ENCODE data around the gene CYSRT1.

The CYSRT1 gene

GRCh38 chr9:137268538-137269201 lies 43.7 kb downstream of the CYSRT1 start:
- no peak for DNase-seq (ENCODE audit: low spot score)

- DNase-seq (ENCODE audit: low spot score) = no peak
Measured at GRCh38 chr9:137269231-137269772, 44.3 kb downstream of the CYSRT1 start.

- DNase-seq (ENCODE audit: low spot score) = no peak
Measured at GRCh38 chr9:137270929-137271695, 46.1 kb downstream of the CYSRT1 start.

DNA sequence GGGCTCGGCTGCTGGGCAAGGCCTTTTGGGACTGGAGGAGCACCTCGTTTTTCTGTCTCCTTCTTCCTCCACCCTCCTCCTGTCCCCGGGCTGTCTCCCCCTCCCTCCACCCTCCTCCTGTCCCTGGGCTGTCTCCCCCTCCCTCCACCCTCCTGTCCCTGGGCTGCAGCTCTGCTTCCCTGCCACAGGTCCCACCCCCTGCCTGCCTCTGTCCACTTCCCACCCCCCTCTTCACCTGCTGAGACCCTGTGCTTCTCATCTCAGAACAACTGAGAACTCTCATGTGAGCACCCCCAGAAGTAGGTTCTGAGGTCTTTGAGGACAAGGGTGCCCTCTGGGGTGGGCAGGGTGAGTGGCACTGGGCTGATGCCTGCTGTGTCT lies 46.7 kb downstream of the CYSRT1 start:
- no peak for DNase-seq (ENCODE audit: low spot score)

- DNase-seq (ENCODE audit: low spot score) = no peak
Measured at GRCh38 chr9:137272241-137273094, 47.5 kb downstream of the CYSRT1 start.

- DNase-seq (ENCODE audit: low spot score) = no peak
Measured at GRCh38 chr9:137273095-137273490, 48.1 kb downstream of the CYSRT1 start.

DNA sequence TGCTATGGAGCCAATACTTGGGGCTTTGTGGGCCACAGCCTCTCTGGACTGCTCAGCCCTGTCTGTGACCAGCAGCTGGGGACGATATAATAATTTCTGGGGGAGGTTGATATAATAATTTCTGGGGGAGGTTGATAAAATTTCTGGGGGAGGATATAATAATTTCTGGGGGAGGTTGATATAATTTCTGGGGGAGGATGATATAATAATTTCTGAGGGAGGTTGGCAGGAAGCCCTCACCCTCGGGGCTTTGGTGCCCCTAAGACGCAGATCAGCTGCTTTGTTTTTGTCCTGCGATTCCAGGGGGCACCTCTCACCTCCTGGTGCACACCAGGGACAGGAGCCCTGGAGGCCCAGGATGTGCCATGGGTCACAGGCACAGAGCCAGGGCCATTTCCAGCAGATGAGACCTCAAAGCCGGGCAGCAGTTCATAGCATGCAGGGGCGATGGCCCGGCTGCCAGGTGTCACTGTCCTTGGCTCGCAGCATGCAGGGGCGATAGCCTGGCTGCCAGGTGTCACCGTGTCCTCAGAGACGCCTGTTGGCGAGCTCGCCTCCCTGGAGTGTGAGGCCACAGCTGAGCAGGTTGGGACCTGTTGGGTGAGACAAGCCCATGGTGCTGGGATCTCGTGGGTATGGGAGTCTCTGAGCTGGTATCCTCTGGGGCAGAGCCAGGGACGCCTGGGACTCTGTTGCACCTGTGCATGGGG lies 48.8 kb downstream of the CYSRT1 start:
- DNase-seq (ENCODE audit: low spot score) = no peak

- DNase-seq (ENCODE audit: low spot score) = peak; percentile 9
Measured at GRCh38 chr9:137275203-137275587, 50.2 kb downstream of the CYSRT1 start.
